IMR-90 (cell line): Measurements from ENCODE around the gene FALEC. TPM values are rescaled to one million over a fixed set of nuclear protein-coding genes. Genes with fewer than 3 reads are reported as not detected.

Experiments
- ATAC-seq: fragments of 200-7000 bp; cut with Tn5 transposase; 2 replicates; pipeline ENCODE4 v1.9.1; 2020; ENCODE audit warnings: low read depth, mild to moderate bottlenecking, moderate library complexity
- BruUV-seq: library from RNA; stranded (reverse); fragments of 400-500 nt; replicated peaks from 2 replicates; lab custom pipeline; 2021; lab: Mats Ljungman, UMichigan
- CTCF ChIA-PET: fragments of 300-600 bp; formaldehyde crosslinking; extraction: SDS; loops from one replicate; lab custom pipeline; 2021; ENCODE audit warnings: antibody characterized with exemption; lab: Yijun Ruan, JAX
- POLR2A ChIA-PET: fragments of 300-600 bp; sonication (Branson Sonifier 250); formaldehyde crosslinking; loops from one replicate; lab custom pipeline; 2022; ENCODE audit warnings: antibody characterized with exemption; ENCODE audit not compliant: unreplicated experiment; lab: Charles Lee
- DNase-seq: peaks from one replicate; pipeline ENCODE4 v3.0.0; 2013
- H2AFZ ChIP-seq: replicated peaks from 2 replicates; pipeline ENCODE3; 2013; ENCODE audit warnings: low read length, mild to moderate bottlenecking; ENCODE audit not compliant: poor library complexity
- H2AK5ac ChIP-seq: 2 replicates; pipeline ENCODE4 v1.6.1; 2013; ENCODE audit warnings: low read depth, low read length, inconsistent platforms
- H2AK9ac ChIP-seq: replicated peaks from 2 replicates; pipeline ENCODE3; 2013; ENCODE audit warnings: mild to moderate bottlenecking, low read depth, low read length, moderate library complexity; ENCODE audit not compliant: poor library complexity
- H2BK120ac ChIP-seq: 2 replicates; pipeline ENCODE4 v1.6.1; 2013; ENCODE audit warnings: low read depth, low read length, inconsistent platforms
- H2BK15ac ChIP-seq: 3 replicates; pipeline ENCODE4 v1.6.1; 2013; ENCODE audit warnings: low read depth, low read length, inconsistent platforms
- H2BK20ac ChIP-seq: 2 replicates; pipeline ENCODE4 v1.6.1; 2013; ENCODE audit warnings: low read depth, mild to moderate bottlenecking, inconsistent platforms, low read length, moderate library complexity
- H2BK5ac ChIP-seq: 2 replicates; pipeline ENCODE4 v1.6.1; 2013; ENCODE audit warnings: mild to moderate bottlenecking, low read depth, low read length, inconsistent platforms; ENCODE audit not compliant: poor library complexity, severe bottlenecking
- H3K14ac ChIP-seq: replicated peaks from 2 replicates; pipeline ENCODE4 v1.6.1; 2013; ENCODE audit warnings: low read depth, low read length, inconsistent platforms
- H3K18ac ChIP-seq: 2 replicates; pipeline ENCODE4 v1.6.1; 2013; ENCODE audit warnings: low read depth, low read length, control low read depth
- H3K23ac ChIP-seq: 2 replicates; pipeline ENCODE4 v1.6.1; 2013; ENCODE audit warnings: low read depth, low read length, inconsistent platforms
- H3K27ac ChIP-seq: 2 replicates; pipeline ENCODE4 v1.5.1; 2013; ENCODE audit warnings: mild to moderate bottlenecking, control low read depth, low read length; ENCODE audit not compliant: insufficient read depth
- H3K27me3 ChIP-seq: 2 replicates; pipeline ENCODE4 v1.6.1; 2013; ENCODE audit warnings: low read length; ENCODE audit not compliant: control insufficient read depth, insufficient read depth
- H3K36me3 ChIP-seq: 2 replicates; pipeline ENCODE4 v1.6.1; 2013; ENCODE audit warnings: low read length, mixed read lengths; ENCODE audit not compliant: control insufficient read depth, insufficient read depth
- H3K4ac ChIP-seq: 2 replicates; pipeline ENCODE4 v1.6.1; 2013; ENCODE audit warnings: low read depth, low read length, inconsistent platforms
- H3K4me1 ChIP-seq: 2 replicates; pipeline ENCODE4 v1.6.1; 2013; ENCODE audit warnings: low read length, mixed read lengths; ENCODE audit not compliant: control insufficient read depth, insufficient read depth
- H3K4me2 ChIP-seq: 2 replicates; pipeline ENCODE4 v1.6.1; 2013; ENCODE audit warnings: low read depth, mild to moderate bottlenecking, control low read depth, low read length, moderate library complexity
- H3K4me3 ChIP-seq: 2 replicates; pipeline ENCODE4 v1.5.1; 2013; ENCODE audit warnings: low read depth, mild to moderate bottlenecking, control low read depth, low read length, moderate library complexity; ENCODE audit not compliant: insufficient read depth
- H3K56ac ChIP-seq: 2 replicates; pipeline ENCODE4 v1.6.1; 2013; ENCODE audit warnings: low read length, inconsistent platforms; ENCODE audit not compliant: insufficient read depth; ENCODE audit errors: extremely low read depth
- H3K79me1 ChIP-seq, 2 experiments: 2 replicates each; pipeline ENCODE4 v1.6.1; 2013; ENCODE audit warnings: low read length in 2 of 2, inconsistent platforms in 1 of 2, low read depth in 1 of 2
- H3K9ac ChIP-seq: 2 replicates; pipeline ENCODE4 v1.6.1; 2013; ENCODE audit warnings: low read depth, low read length, control low read depth
- H3K9me1 ChIP-seq: 2 replicates; pipeline ENCODE4 v1.6.1; 2013; ENCODE audit warnings: low read length, inconsistent platforms; ENCODE audit not compliant: insufficient read depth
- H3K9me3 ChIP-seq: 2 replicates; pipeline ENCODE4 v1.6.1; 2013; ENCODE audit warnings: low read length; ENCODE audit not compliant: control insufficient read depth, insufficient read depth
- H4K20me1 ChIP-seq: 2 replicates; pipeline ENCODE4 v1.6.1; 2013; ENCODE audit warnings: low read length, inconsistent platforms; ENCODE audit not compliant: insufficient read depth
- H4K5ac ChIP-seq: 2 replicates; pipeline ENCODE4 v1.6.1; 2013; ENCODE audit warnings: mild to moderate bottlenecking, low read depth, low read length, control low read depth
- H4K8ac ChIP-seq, 2 experiments: 2 replicates each; pipeline ENCODE4 v1.6.1; 2013; ENCODE audit warnings: low read depth in 2 of 2, low read length in 2 of 2, control low read depth in 1 of 2, inconsistent platforms in 1 of 2
- H4K91ac ChIP-seq: 2 replicates; pipeline ENCODE4 v1.6.1; 2013; ENCODE audit warnings: low read depth, low read length, inconsistent platforms; ENCODE audit not compliant: insufficient read depth
- BHLHE40 ChIP-seq: fragments of 150-350 bp; IDR thresholded peaks from 2 replicates; pipeline ENCODE4 v1.6.1; 2016; ENCODE audit warnings: mild to moderate bottlenecking, low read depth, low read length
- CHD1 ChIP-seq: IDR thresholded peaks from 2 replicates; pipeline ENCODE4 v1.6.1; 2012; ENCODE audit warnings: low read depth, low read length, improper control_type of control experiment
- POLR2A ChIP-seq: IDR thresholded peaks from 2 replicates; pipeline ENCODE4 v1.6.1; 2012; ENCODE audit warnings: mild to moderate bottlenecking, low read depth, low read length
- WGBS, 2 experiments: methylation state at CpG; one replicate each; pipeline versions ENCODE4 v1.1.5 to v1.1.7; 2013; ENCODE audit warnings: missing lambda C conversion rate in 2 of 2; ENCODE audit not compliant: insufficient read length in 1 of 2; ENCODE audit errors: extremely low coverage in 2 of 2; 5-methylcytosine and 5-hydroxymethylcytosine counted together
- dilution Hi-C: fragments of 300-500 bp; cut with HindIII; formaldehyde crosslinking; loops from one replicate; pipeline ENCODE4 v1.14.3; 2018; ENCODE audit warnings: low sequenced_read_pairs; ENCODE audit not compliant: unreplicated experiment
- in situ Hi-C: fragments of 300-500 bp; cut with MboI; formaldehyde crosslinking; loops from 3 replicates; pipeline ENCODE4 v1.14.3; 2019; ENCODE audit warnings: low sequenced_read_pairs, inconsistent platforms, mixed read lengths
- intact Hi-C: fragments of 100-400 bp; cut with micrococcal nuclease; formaldehyde crosslinking; loops from 2 replicates; pipeline ENCODE4 v1.10.0; 2022
- polyA plus RNA-seq, 3 experiments: library from polyadenylated mRNA; depleted of rRNA; stranded (reverse); fragments of >200 nt; gene quantifications; 2 replicates each; pipeline ENCODE4 v1.2.3, GENCODE V29; 2012; ENCODE audit warnings: low replicate concordance in 1 of 3
- total RNA-seq: library from RNA; depleted of rRNA; stranded (reverse); fragments of >200 nt; gene quantifications from 2 replicates; pipeline ENCODE4 v1.2.3, GENCODE V29; 2012

Gene FALEC
- total and polyA plus RNA-seq, 2 of the 4 experiments (the other 2 are of a cell fraction): not detected

DNA sequence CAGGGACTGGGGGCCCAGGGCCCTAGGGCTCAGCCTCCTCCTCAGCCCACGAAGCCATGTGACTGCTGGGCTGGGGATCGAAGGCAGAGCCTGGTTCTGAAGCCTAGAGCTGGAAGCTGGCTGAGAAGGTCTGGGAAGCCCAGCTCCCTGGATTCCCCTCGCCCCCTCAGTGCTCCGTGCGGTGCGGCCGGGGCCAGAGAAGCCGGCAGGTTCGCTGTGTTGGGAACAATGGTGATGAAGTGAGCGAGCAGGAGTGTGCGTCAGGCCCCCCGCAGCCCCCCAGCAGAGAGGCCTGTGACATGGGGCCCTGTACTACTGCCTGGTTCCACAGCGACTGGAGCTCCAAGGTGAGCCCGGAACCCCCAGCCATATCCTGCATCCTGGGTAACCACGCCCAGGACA is 42.8 kb downstream of the FALEC start:
- POLR2A ChIA-PET: no interaction called here
- in situ Hi-C loops (loop anchor here (10.0 kb wide), 1 partner anchor 294 kb away; the partner anchor contains the start of gene APH1A), intact Hi-C loops (no loop called here)

More for the DNA sequence above, 42.8 kb downstream of the FALEC start:
- H3K9me3 ChIP-seq: no peaks in the 10 kb centered on the region
- ATAC-seq (no peak), DNase-seq (no peak)
- H3K9ac ChIP-seq: no peak overlapping the region
- H4K20me1 ChIP-seq: peaks cover 18% of the 10 kb centered on the region
- H3K56ac ChIP-seq: no peak overlapping the region
- H2BK20ac ChIP-seq: no peak overlapping the region
- no peak overlapping the region for H2BK5ac ChIP-seq
- CTCF ChIA-PET: no interaction called here
- WGBS, 2 experiments: 91% methylated on average over 13 of the region's 15 CpGs; no CpG with 5 or more reads in 1 of the 2 experiments
- no peak overlapping the region for H2BK120ac ChIP-seq
- H4K8ac ChIP-seq: no peak overlapping the region
- no peak overlapping the region for H3K27ac ChIP-seq
- no peak overlapping the region for H4K91ac ChIP-seq
- H2AFZ ChIP-seq: no peak overlapping the region
- no peak overlapping the region for H3K23ac ChIP-seq
- peaks cover 15 to 75% of the 10 kb centered on the region in 2 experiments for H3K79me1 ChIP-seq
- H3K14ac ChIP-seq: no peak overlapping the region
- H3K4me2 ChIP-seq: no peak overlapping the region
- H3K27me3 ChIP-seq: no peaks in the 10 kb centered on the region
- H3K9me1 ChIP-seq: peaks cover 16% of the 10 kb centered on the region
- TF ChIP-seq POLR2A: no peak
- no peak for TF ChIP-seq CHD1
- no peak for TF ChIP-seq BHLHE40
- H3K4ac ChIP-seq: no peak overlapping the region
- H4K5ac ChIP-seq: no peak overlapping the region
- dilution Hi-C loops: no loop called here
- peaks cover 5% of the 10 kb centered on the region for H3K36me3 ChIP-seq
- H3K4me1 ChIP-seq: peaks cover 20% of the 10 kb centered on the region
- H2BK15ac ChIP-seq: no peak overlapping the region
- no peak overlapping the region for H3K4me3 ChIP-seq
- H2AK9ac ChIP-seq: no peak overlapping the region
- BruUV-seq: no TSS peak
- H3K18ac ChIP-seq: no peak overlapping the region
- H2AK5ac ChIP-seq: no peak overlapping the region
